K562 (cell line): Measurements from ENCODE around the gene PQBP1. TPM values are rescaled to one million over a fixed set of nuclear protein-coding genes. Genes with fewer than 3 reads are reported as not detected.
A peak's percentile ranks its signal among the peaks of the same experiment; 100 is the strongest.

Experiments
- CXXC5 ChIP-seq: fragments of 250-450 bp; sonication (Bioruptor Pico); IDR thresholded peaks from 2 replicates; pipeline ENCODE4 v1.8.0; 2022; ENCODE audit warnings: inconsistent platforms, mild to moderate bottlenecking, moderate library complexity
- E2F8 ChIP-seq: fragments of 450-650 bp; IDR thresholded peaks from 2 replicates; pipeline ENCODE4 v1.7.1; 2018; ENCODE audit warnings: mild to moderate bottlenecking, low read depth; ENCODE audit not compliant: partially characterized antibody
- ELK3 ChIP-seq: fragments of 450-650 bp; formaldehyde crosslinking; IDR thresholded peaks from 2 replicates; pipeline ENCODE4 v1.4.0; 2020; ENCODE audit warnings: mild to moderate bottlenecking
- FOXK2 ChIP-seq, 2 experiments: fragments of 450-650 bp; IDR thresholded peaks in 1 of 2; conservative IDR thresholded peaks in 1 of 2; 2 replicates each; pipeline ENCODE4 v1.6.1; 2016; ENCODE audit warnings: low read depth in 2 of 2, mild to moderate bottlenecking in 1 of 2
- GMEB1 ChIP-seq: fragments of 250-450 bp; sonication (Bioruptor Pico); IDR thresholded peaks from 2 replicates; pipeline ENCODE4 v1.4.0; 2020; ENCODE audit warnings: mild to moderate bottlenecking
- RBM14 ChIP-seq: fragments of 200-400 bp; formaldehyde crosslinking; IDR thresholded peaks from 2 replicates; pipeline ENCODE4 v1.6.1; 2018; ENCODE audit warnings: low read depth, mild to moderate bottlenecking, low read length, moderate library complexity, borderline replicate concordance; ENCODE audit not compliant: insufficient read depth
- RNF219 ChIP-seq: fragments of 250-450 bp; sonication (Bioruptor Pico); IDR thresholded peaks from 2 replicates; pipeline ENCODE4 v1.5.0; 2022; ENCODE audit warnings: mild to moderate bottlenecking
- TCF15 ChIP-seq: fragments of 250-450 bp; sonication (Bioruptor Pico); IDR thresholded peaks from 2 replicates; pipeline ENCODE4 v1.8.0; 2022; ENCODE audit warnings: moderate library complexity, mild to moderate bottlenecking, inconsistent platforms
- ZHX1 ChIP-seq: fragments of 150-350 bp; conservative IDR thresholded peaks from 2 replicates; pipeline ENCODE4 v1.6.1; 2014; ENCODE audit warnings: low read length
- ZNF134 ChIP-seq: fragments of 250-450 bp; sonication (Bioruptor Pico); conservative IDR thresholded peaks from 2 replicates; pipeline ENCODE4 v1.4.0; 2020
- ZNF143 ChIP-seq: sonication (generic); formaldehyde crosslinking; IDR thresholded peaks from 2 replicates; pipeline ENCODE4 v1.9.0; 2022; ENCODE audit warnings: mild to moderate bottlenecking, missing genetic modification reagents
- ZNF766 ChIP-seq: fragments of 200-800 bp; sonication (Bioruptor generic); conservative IDR thresholded peaks from 2 replicates; pipeline ENCODE4 v1.6.1; 2016; ENCODE audit warnings: missing genetic modification characterization, missing compliant biosample characterization
- polyA plus RNA-seq, 8 experiments: library from polyadenylated mRNA; depleted of rRNA in 4 of 8; stranded (reverse) in 5 of 8; unstranded in 3 of 8; fragments of >200 nt; fragmentation: Nextera tagmentation in 2 of 8; fragmentation: Illumina TruSeq in 1 of 8; extraction: Ambion mirVana in 2 of 8; extraction: Trizol in 1 of 8; gene quantifications; 2 replicates each; pipeline versions ENCODE4 v1.2.1 to v1.2.3, GENCODE V29; 2011 to 2014; ENCODE audit warnings: inconsistent platforms in 1 of 8, missing spikeins in 1 of 8
- total RNA-seq, 7 experiments: library from RNA; depleted of rRNA in 6 of 7; stranded (reverse); fragments of >200 nt in 6 of 7; fragmentation: Illumina TruSeq in 2 of 7; extraction: Trizol in 2 of 7; gene quantifications; 2 replicates each; pipeline versions ENCODE4 v1.2.1 to v1.2.3, GENCODE V29; 2011 to 2021; ENCODE audit warnings: low replicate concordance in 1 of 7

Gene PQBP1
- total and polyA plus RNA-seq, 9 of the 15 experiments (the other 6 are each of a cell fraction or from before 2014, with no cell fraction given) = 41.3 to 262 (median 112) TPM

- TF ChIP-seq ZHX1 (no peak), ZNF766 (CRISPR knock-in tag) (no peak), RBM14 (no peak), GMEB1 (CRISPR knock-in tag) (no peak), FOXK2 (conservative IDR thresholded peaks at IDR 0.05 in 1 of 2, IDR thresholded peaks at IDR 0.05 in 1 of 2; ENCODE audit: low read depth in 2 of 2) (0 out of 4 replicates have a peak, but pooled peaks of 1 of the 2 experiments have one; percentile 13), RNF219 (CRISPR knock-in tag) (no peak), E2F8 (no peak), TCF15 (CRISPR knock-in tag) (0 out of 2 replicates have a peak, but pooled peaks have one; percentile 25), ELK3 (CRISPR knock-in tag) (no peak), ZNF143 (no peak), ZNF134 (CRISPR knock-in tag) (no peak), CXXC5 (CRISPR knock-in tag) (peak; percentile 38; the same call in 1 of the 2 replicates)
Measured at GRCh38 chrX:48919947-48920717, 22.4 kb downstream of the PQBP1 start (continued).
